Measurements from ENCODE around the gene TACR1. TPM values are rescaled to one million over a fixed set of nuclear protein-coding genes. Genes with fewer than 3 reads are reported as not detected.

The TACR1 gene
- total RNA-seq, 1 donor from 2014 or later, result 1.0 TPM

DNA sequence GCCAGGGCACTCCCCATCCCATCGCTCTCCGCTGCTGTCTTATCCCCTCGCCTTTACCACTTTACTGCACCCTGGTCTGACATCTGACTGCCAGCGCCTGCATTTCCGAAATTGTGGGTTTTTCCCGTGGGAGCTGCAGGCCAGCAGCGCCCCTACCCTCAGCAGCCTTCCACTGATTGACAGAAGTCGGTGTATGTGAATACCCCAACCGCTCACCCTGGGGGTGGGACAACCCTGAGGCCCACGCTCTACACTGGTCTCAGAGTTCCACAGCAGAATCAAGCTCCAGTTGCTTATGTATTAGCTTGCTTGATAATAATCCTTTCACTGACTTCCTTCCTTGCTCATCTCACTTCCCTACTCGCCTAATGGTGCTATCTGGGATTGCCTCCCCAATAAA is 178.8 kb downstream of the TACR1 start:
- peaks cover 3% of the 10 kb centered on the region for H3K27me3 Mint-ChIP-seq (ENCODE audit: unreplicated experiment)
- TF ChIP-seq CTCF (IDR thresholded peaks at IDR 0.05; ENCODE audit: unreplicated experiment), result no peak
- no peak for DNase-seq (ENCODE audit: low spot score)
- no peak overlapping the region for H3K27ac Mint-ChIP-seq (ENCODE audit: unreplicated experiment)
- no peaks in the 10 kb centered on the region for H3K9me3 Mint-ChIP-seq (ENCODE audit: unreplicated experiment)
- no peaks in the 10 kb centered on the region for H3K4me1 Mint-ChIP-seq (ENCODE audit: unreplicated experiment)
- no peaks in the 10 kb centered on the region for H3K36me3 Mint-ChIP-seq (ENCODE audit: low read depth, unreplicated experiment)
- no peak overlapping the region for H3K4me3 Mint-ChIP-seq (ENCODE audit: unreplicated experiment)

GRCh38 chr2:75019790-75020189 is 179.5 kb downstream of the TACR1 start:
- Mint-ChIP-seq H3K4me3 (ENCODE audit: unreplicated experiment) (no peak overlapping the region), H3K4me1 (ENCODE audit: unreplicated experiment) (no peaks in the 10 kb centered on the region), H3K36me3 (ENCODE audit: low read depth, unreplicated experiment) (no peaks in the 10 kb centered on the region), H3K9me3 (ENCODE audit: unreplicated experiment) (no peaks in the 10 kb centered on the region), H3K27ac (ENCODE audit: unreplicated experiment) (no peak overlapping the region), H3K27me3 (ENCODE audit: unreplicated experiment) (no peaks in the 10 kb centered on the region)
- no peak for TF ChIP-seq CTCF (IDR thresholded peaks at IDR 0.05; ENCODE audit: unreplicated experiment)
- DNase-seq (ENCODE audit: low spot score), result no peak

DNA sequence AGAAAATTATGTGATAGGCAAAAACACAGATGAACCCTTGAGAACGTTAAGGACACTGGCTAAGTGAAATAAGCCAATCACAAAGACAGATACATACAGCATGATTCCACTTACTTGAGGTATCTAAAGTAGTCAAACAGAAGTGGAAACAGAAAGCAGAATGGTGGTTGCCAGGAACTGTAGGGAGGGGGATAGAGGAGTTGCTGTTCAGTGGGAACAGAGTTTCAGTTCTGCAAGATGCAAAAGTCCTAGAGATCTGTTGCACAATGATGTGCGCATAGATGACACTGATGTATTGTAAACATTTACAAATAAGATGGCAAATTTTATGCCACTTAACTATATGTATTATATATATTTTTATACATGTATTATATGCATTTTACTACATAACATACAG is 181.2 kb downstream of the TACR1 start:
- Mint-ChIP-seq H3K9me3 (ENCODE audit: unreplicated experiment) (no peaks in the 10 kb centered on the region), H3K36me3 (ENCODE audit: low read depth, unreplicated experiment) (no peaks in the 10 kb centered on the region), H3K27ac (ENCODE audit: unreplicated experiment) (no peak overlapping the region), H3K4me3 (ENCODE audit: unreplicated experiment) (no peak overlapping the region), H3K27me3 (ENCODE audit: unreplicated experiment) (no peaks in the 10 kb centered on the region), H3K4me1 (ENCODE audit: unreplicated experiment) (no peaks in the 10 kb centered on the region)
- DNase-seq (ENCODE audit: low spot score), result no peak
- no peak for TF ChIP-seq CTCF (IDR thresholded peaks at IDR 0.05; ENCODE audit: unreplicated experiment)

DNA sequence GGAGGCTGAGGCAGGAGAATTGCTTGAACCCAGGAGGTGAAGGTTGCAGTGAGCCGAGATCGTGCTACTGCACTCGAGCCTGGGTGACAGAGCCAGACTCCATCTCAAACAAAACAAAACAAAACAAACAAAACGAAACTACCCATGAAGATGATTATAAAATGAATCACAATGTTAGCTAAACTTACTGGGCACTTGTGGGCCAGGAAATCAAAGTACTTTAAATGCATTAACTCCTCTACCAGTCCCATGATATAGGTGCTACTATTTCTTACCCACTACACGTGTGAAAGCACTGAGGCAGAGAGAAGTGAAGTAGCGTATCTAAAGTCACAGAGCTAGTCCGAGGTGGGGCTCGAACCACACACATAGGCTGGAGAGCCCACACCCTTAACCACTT is 187.2 kb downstream of the TACR1 start:
- no peak for TF ChIP-seq CTCF (IDR thresholded peaks at IDR 0.05; ENCODE audit: unreplicated experiment)
- no peaks in the 10 kb centered on the region for H3K9me3 Mint-ChIP-seq (ENCODE audit: unreplicated experiment)
- H3K36me3 Mint-ChIP-seq (ENCODE audit: low read depth, unreplicated experiment), result no peaks in the 10 kb centered on the region
- no peak overlapping the region for H3K4me3 Mint-ChIP-seq (ENCODE audit: unreplicated experiment)
- no peaks in the 10 kb centered on the region for H3K27me3 Mint-ChIP-seq (ENCODE audit: unreplicated experiment)
- H3K4me1 Mint-ChIP-seq (ENCODE audit: unreplicated experiment), result no peaks in the 10 kb centered on the region
- no peak for DNase-seq (ENCODE audit: low spot score)
- H3K27ac Mint-ChIP-seq (ENCODE audit: unreplicated experiment), result no peak overlapping the region

DNA sequence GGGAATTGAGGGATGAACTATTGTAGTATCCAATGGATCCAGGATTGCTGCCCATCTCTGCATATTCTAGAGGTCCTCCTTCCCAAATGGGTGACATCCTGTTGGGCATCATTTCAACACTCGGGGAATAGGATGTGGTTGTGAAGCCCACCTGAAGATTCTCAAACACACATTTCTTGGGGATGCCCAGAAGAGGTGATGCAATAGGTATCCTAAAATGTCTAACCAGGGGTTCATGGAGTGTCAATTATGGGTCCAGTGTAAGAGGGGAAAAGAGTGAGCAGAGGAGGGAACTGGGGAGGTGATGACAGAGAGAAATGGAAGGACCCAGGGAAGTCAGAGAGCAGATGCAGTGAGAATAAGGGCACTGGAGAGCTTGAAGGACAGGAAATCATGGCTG is 188.7 kb downstream of the TACR1 start:
- Mint-ChIP-seq H3K27ac (ENCODE audit: unreplicated experiment) (no peak overlapping the region), H3K4me3 (ENCODE audit: unreplicated experiment) (no peak overlapping the region), H3K27me3 (ENCODE audit: unreplicated experiment) (no peaks in the 10 kb centered on the region), H3K36me3 (ENCODE audit: low read depth, unreplicated experiment) (no peaks in the 10 kb centered on the region), H3K9me3 (ENCODE audit: unreplicated experiment) (no peaks in the 10 kb centered on the region), H3K4me1 (ENCODE audit: unreplicated experiment) (no peaks in the 10 kb centered on the region)
- TF ChIP-seq CTCF (IDR thresholded peaks at IDR 0.05; ENCODE audit: unreplicated experiment), result no peak
- DNase-seq (ENCODE audit: low spot score), result no peak
